Esophagus muscularis mucosa (tissue), 3 donors: ENCODE data around the gene C2orf69.

ENCODE experiments used
- CTCF ChIP-seq, 3 experiments: fragments of 200-600 bp in 2 of 3; fragments of 450-650 bp in 1 of 3; sonication (generic) in 2 of 3; IDR thresholded peaks; one replicate each; pipeline ENCODE4 v1.5.1; 2017 to 2019; ENCODE audit warnings: antibody characterized with exemption in 3 of 3, mild to moderate bottlenecking in 2 of 3, moderate library complexity in 1 of 3
- POLR2A ChIP-seq: fragments of 450-650 bp; IDR thresholded peaks from one replicate; pipeline ENCODE4 v1.6.1; 2017; ENCODE audit warnings: antibody characterized with exemption, moderate library complexity, mild to moderate bottlenecking, low read depth

GRCh38 chr2:199933466-199933865 lies 22.4 kb downstream of the C2orf69 start:
- TF ChIP-seq CTCF (IDR thresholded peaks at IDR 0.05) = no peak
- TF ChIP-seq POLR2A = no peak
